Vein endothelial cell (primary cell): Measurements from ENCODE around the gene ANAPC16. TPM values are rescaled to one million over a fixed set of nuclear protein-coding genes. Genes with fewer than 3 reads are reported as not detected.

ENCODE experiments used
- small RNA-seq: library from RNA; depleted of rRNA; stranded (forward); fragments of <200 nt; gene quantifications from one replicate; pipeline ENCODE3, GENCODE V24; 2012
- total RNA-seq: library from RNA; depleted of rRNA; stranded (reverse); fragments of >200 nt; gene quantifications from 2 replicates; pipeline ENCODE4 v1.2.3, GENCODE V29; 2012

The ANAPC16 gene
- 44.4 and 45.1 TPM in 2 replicates for total RNA-seq

GRCh38 chr10:72215611-72216549 lies at the start of gene ANAPC16, which contains the start of gene ASCC1:
Gene ANAPC16, plus strand, starts transcription at chr10:72216012. Its CDS starts 7,903 bp downstream, at chr10:72223915.
Gene ASCC1, minus strand, starts transcription at chr10:72216276. Its CDS starts 2,978 bp downstream, at chr10:72213298.

GRCh38 chr10:72273410-72274212 lies 57.8 kb downstream of the ANAPC16 start, which contains the start of gene DDIT4:
Gene DDIT4, plus strand, starts transcription at chr10:72273924. Its CDS starts 293 bp downstream, at chr10:72274217.

Small RNA genes lying within 50 kb of the gene (small RNA-seq; reads per million reads assigned to genes)
- not detected for gene RF00019
- gene RF00340: not detected

Other genes starting within 250 kb of the ANAPC16 start
- gene SPOCK2, start 127.5 kb upstream of the ANAPC16 start, total RNA-seq: 0.96 and 0.98 TPM in 2 replicates
- gene ASCC1, start 264 bp downstream of the ANAPC16 start, total RNA-seq: 31.2 and 31.7 TPM in 2 replicates
- gene DDIT4, start 57.9 kb downstream of the ANAPC16 start, total RNA-seq: 75.0 and 252 TPM in 2 replicates
- 38.9 and 42.9 TPM in 2 replicates for gene DNAJB12, start 138.9 kb downstream of the ANAPC16 start, total RNA-seq